ENCODE results near the gene MICOS13.

MICOS13 gene

DNA sequence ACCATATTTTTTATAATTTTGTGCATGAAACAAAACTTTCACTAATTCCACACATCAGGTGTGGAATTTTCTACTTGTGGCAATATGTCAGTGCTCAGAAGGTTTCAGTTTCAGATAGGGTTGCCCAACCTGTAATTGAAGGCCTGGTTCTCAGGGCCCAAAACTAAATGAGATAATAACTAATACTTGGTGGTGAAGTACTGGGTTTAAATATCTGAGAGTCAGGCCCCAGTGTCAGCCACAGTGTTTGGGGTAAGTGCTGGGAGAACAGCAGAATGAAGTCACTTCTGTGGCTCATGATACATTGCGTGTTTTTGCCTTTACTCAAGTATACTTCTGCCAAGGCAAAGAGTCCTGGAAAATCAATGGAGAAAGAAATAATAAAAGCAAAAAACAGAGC, 51.9 kb downstream of the MICOS13 start:
- DNase-seq (ENCODE audit: low read depth): no peak

Measured in stimulated activated CD8-positive, alpha-beta memory T cell treated with anti-CD3 and anti-CD28 coated beads, Interleukin-4, amount 100 ng/mL, for 24 hours (primary cell).